Left kidney (tissue), 8 donors: ENCODE results near the gene LSM6. TPM values are rescaled to one million over a fixed set of nuclear protein-coding genes. Genes with fewer than 3 reads are reported as not detected.

ENCODE experiments used
- DNase-seq: peaks from one replicate; pipeline ENCODE4 v3.0.0-alpha.2; 2013
- long read RNA-seq, 8 donors: transcript quantifications; one replicate each; lab custom pipeline, GENCODE V29; 2026
- polyA plus RNA-seq: library from polyadenylated mRNA; unstranded; fragments of 120-200 nt; gene quantifications from one replicate; pipeline ENCODE4 v1.2.1, GENCODE V29; 2013; ENCODE audit not compliant: insufficient read length

LSM6 gene
- 59.3 TPM for polyA plus RNA-seq
- long read RNA-seq, donor 1, transcript LSM6-201 (4 exons, 2,259 nt) = major isoform, 51 of 70 reads
- long read RNA-seq, donor 1, partial matches to known transcripts = 15 of 70 reads
- long read RNA-seq, donor 1, other reads (novel, unspliced or antisense) = 0 of 70 reads
- long read RNA-seq, donor 2, transcript LSM6-201 (4 exons, 2,259 nt) = major isoform, 46 of 51 reads
- long read RNA-seq, donor 2, partial matches to known transcripts = 0 of 51 reads
- long read RNA-seq, donor 2, other reads (novel, unspliced or antisense) = 0 of 51 reads
- long read RNA-seq, donor 3, transcript LSM6-201 (4 exons, 2,259 nt) = major isoform, 34 of 40 reads
- long read RNA-seq, donor 3, partial matches to known transcripts = 0 of 40 reads
- long read RNA-seq, donor 3, other reads (novel, unspliced or antisense) = 0 of 40 reads
- long read RNA-seq, donor 4, transcript LSM6-201 (4 exons, 2,259 nt) = major isoform, 7 of 7 reads
- long read RNA-seq, donor 4, partial matches to known transcripts = 0 of 7 reads
- long read RNA-seq, donor 4, other reads (novel, unspliced or antisense) = 0 of 7 reads
- long read RNA-seq, donor 5, transcript LSM6-208 (4 exons, 454 nt) = minor isoform, 7 of 86 reads
- long read RNA-seq, donor 5, transcript LSM6-201 (4 exons, 2,259 nt) = major isoform, 74 of 86 reads
- long read RNA-seq, donor 5, partial matches to known transcripts = 0 of 86 reads
- long read RNA-seq, donor 5, other reads (novel, unspliced or antisense) = 0 of 86 reads
- long read RNA-seq, donor 6, transcript LSM6-201 (4 exons, 2,259 nt) = major isoform, 52 of 65 reads
- long read RNA-seq, donor 6, partial matches to known transcripts = 6 of 65 reads
- long read RNA-seq, donor 6, other reads (novel, unspliced or antisense) = 0 of 65 reads
- long read RNA-seq, donor 7, transcript LSM6-201 (4 exons, 2,259 nt) = major isoform, 55 of 84 reads
- long read RNA-seq, donor 7, partial matches to known transcripts = 24 of 84 reads
- long read RNA-seq, donor 7, other reads (novel, unspliced or antisense) = 0 of 84 reads
- long read RNA-seq, donor 8, transcript LSM6-201 (4 exons, 2,259 nt) = major isoform, 18 of 18 reads
- long read RNA-seq, donor 8, partial matches to known transcripts = 0 of 18 reads
- long read RNA-seq, donor 8, other reads (novel, unspliced or antisense) = 0 of 18 reads

DNA sequence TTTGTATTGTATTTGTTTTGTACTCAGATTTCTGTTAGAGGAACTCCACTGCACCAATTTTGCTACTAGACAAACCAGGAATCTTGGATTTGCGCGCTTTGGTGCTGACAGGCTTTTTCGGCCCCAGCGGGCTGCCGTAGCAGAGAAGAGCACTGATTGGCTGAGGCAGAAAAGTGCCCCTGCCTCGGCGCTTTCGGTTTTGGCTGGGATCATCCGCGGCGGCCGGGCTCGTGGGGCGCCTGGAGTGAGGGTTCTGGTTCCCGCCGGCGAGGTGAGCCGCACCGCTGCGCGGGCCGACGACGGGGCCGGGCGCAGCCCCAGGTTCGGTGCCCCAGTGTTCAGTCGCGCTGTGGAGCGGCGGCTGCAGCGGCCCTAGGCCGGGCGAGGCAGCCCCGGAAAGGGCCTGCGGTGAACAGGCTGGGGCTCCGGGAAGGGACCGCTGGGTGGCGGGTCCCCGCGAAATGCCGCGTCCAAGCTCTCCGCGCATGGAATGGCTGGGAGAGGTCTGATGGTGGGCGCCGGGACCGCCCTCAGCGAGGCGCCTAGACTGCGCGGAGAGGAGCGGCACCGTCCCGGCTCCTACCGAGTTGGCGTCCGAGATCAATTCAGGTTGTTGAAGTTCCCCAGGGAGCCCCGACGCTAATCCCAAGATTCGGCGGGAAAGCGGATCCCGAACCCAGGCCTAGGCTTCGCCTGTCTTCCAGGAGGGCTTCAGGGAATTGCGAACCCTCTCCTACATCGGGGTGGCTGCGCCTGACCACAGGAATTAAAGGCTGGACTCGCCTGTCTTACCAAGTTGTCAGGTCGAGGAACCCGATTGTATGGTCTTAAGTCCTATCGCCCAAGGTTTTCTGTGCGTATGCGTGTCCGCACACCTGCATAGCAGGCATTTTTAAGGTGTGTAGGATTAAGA lies at the start of gene LSM6:
TSS of gene LSM6 (plus strand) at position 178 of the 913 bp plus-strand sequence. CDS start 7,204 bp downstream, outside the sequence.
- peak; percentile 88 for DNase-seq

DNA sequence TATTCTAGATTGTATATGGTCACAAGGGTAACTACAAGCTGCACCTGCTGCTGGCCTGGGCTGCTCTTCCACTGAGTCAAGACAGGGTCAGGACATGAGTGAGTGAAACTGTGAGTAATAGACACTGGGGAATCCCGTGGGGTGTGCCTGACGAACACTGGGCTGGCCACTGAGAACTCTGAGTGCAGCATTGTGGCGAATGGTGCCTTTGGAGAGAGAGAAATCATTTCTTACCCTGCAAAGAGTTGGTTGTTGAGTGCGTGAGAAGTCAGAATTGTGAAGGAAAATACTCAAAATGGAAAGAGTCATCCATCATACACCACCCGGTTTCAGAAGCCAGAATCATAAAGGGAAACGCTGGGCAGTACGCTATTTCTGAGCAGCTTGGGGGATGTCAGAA lies 43.1 kb upstream of the LSM6 start:
- DNase-seq = no peak

DNA sequence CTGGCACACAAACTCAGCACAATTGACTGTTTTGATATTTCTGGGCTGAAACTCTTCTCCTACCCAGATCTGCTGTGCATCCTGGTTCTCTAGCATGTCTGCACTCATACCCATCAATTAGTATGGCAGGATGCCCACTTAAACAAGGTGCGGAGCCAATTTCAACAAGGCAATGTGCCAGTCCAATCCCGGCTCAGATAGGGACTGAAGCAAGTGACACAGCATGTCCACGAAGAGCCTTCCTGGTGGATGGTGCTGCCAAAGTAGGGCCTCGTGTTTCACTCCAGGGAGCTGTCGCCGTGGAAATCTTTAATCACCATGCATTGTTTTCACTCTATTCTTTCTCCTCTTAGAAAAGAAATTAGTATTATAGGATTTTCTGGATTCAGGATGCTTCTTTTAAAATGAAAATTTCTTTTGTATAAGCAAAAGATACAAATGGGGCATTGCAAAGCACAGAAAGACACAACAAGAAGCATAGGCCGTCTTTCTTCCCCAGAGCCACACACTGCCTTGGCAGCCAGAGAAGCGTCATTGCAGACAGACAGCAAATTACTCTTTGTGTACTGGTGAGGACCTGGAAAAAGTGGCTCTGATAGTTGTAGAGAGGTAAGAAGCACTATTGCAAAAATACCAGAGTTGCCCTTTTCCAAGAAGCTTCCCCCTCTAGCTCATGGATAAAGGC lies 40.6 kb upstream of the LSM6 start:
- DNase-seq = no peak

GRCh38 chr4:146135941-146136340 lies 39.6 kb upstream of the LSM6 start:
- DNase-seq = no peak

- no peak for DNase-seq
Measured at GRCh38 chr4:146142768-146143167, 32.8 kb upstream of the LSM6 start.

- no peak for DNase-seq
Measured at GRCh38 chr4:146143888-146144287, 31.6 kb upstream of the LSM6 start.

DNA sequence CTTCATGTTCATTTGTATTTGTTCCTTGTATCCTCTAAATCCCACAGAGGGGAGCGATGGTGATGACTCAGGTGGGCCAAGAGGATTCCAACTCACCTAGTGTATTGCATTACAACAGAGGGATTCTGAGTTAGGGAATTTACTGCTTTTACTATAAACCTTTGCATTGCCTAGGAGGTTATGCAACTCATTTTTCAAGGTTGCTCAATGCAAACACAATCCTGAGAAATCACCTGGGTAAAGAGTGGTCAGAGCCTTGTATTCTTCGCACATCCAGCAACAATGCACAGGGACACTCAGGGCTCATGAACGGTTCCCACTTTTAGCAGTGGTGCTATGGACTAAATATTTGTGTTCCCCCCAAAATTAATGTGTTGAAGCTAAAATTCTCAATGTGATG lies 28.6 kb upstream of the LSM6 start:
- DNase-seq = no peak

- no peak for DNase-seq
Measured at GRCh38 chr4:146148021-146148420, 27.5 kb upstream of the LSM6 start.

DNA sequence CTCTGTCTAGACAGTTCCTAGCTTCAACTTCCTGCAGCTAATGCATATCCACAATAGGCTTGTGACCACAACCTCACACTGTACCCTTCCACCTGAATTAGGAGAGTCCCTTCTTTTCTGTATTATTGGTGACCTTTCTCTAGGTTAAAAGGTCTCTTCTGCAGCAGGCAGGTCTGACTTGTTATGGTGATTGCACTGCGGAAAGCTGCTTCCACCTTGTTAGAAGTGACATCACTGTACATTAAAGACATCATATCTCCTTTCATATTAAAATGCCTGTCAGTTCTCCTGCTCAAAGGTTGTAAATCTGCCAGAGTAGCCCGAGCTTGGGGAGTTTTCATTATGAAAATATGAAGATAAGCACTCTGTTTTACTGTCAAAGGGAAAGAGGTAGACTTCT lies 21.5 kb upstream of the LSM6 start:
- no peak for DNase-seq

DNA sequence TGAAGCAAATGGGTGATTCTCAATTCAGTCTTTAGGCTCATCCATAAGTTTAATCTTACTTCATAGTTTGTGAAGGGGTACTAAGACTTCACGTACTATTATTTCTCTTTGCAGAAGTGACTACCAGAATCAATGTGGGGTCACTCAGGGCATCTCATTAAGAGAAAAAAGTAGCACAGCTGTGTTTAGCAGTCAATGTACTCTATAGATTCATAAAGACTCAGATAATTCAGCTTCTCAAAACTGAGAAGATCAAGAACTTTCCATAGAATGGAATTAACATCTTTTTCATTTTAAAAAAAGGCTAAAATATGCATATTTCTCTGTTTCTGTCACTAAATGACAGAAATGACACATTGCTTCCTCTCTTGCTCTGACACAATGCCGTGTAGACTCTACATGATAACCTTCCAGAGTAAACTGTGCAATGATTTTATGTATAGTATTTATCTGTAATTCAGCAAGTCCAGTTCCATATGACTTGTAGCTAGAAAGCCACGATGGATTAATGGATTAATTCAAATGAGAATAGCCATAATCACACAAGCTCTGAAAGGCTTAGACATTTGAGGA lies 20.3 kb upstream of the LSM6 start:
- no peak for DNase-seq

GRCh38 chr4:146158036-146158745 lies 17.3 kb upstream of the LSM6 start:
- no peak for DNase-seq

DNA sequence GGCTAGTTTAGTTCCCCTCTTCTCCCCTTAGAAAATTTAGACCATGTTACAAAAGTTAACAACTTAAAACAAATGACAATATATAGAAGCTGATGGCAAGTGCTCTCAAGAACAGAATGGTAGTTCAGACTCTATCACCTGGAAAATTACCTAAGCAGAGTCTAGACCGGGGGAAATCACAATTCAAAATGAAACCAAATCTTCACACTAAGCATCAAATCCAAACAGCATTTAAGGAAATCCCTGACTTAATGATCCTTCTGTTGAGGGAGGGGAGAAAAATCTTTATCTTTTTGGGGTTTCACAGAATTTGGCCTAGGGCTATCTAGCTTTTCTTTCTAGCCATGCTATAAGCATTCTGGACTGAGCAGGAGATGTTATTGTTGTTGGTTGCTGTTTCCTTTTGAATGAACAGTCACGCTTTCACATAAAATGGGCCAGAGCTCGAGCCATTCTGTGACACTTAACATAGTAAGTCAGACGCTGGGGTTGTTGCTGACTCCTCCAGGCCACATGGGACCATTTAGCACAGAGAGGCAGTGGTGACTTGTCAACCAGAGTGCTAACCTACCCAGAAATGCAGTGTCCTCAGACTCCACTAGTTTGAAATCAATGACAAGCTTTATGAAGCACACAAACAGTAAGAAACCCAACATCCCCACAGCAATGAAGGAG lies 16.0 kb upstream of the LSM6 start:
- DNase-seq = no peak

DNA sequence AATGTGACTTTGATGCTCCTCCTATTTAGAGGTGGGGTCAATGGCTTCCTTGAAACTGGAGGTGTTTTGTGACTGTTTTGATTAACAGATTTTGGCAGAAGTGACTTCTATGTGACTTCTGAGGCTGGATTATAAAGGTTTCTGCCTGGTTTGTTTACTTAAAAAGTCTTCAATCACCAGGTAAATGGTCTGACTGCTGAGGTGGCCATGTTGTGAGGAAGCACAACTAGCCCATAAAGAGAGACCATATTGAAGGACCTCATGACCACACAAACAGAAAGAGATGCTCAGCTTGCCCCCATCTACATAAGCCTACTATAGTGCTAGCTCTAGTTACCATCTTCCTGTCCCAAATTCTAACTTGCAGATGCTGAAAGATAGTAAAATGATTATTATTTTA lies 14.3 kb upstream of the LSM6 start:
- DNase-seq = no peak

DNA sequence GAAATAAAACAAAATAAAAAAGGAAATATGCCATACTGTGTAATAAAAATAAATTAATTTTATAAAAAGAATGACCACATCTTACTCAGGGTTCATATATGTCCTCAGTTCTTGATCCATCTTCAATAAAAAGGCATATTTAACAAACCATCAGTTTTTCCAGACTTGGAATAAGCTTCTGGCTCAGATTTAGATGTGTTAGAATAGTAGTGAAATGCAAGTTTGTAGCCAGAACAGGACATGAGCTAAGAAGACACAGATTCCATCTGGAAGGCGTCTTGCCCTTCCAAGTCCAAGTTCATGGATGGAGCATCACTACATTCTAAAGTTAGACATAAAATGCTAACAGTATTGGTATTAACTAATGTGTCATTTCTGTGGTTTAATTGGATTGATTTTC lies 10.3 kb upstream of the LSM6 start:
- DNase-seq = no peak

DNA sequence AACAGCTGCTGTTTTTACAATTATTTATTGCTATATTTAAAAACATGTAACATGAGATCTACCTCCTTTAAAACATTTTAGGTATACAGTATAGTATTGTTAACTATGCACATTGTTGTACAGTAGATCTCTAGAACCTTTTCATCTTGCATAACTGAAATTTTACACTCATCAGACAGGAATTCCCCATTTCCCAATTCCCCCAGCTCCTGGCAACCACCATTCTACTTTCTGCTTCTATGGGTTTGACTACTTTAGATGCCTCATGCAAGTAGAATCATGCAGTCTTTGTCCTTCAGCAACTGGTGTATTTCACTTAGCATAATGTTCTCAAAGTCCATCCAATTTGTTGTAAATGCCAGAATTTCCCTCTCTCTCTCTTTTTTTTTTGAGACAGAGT lies 9.7 kb upstream of the LSM6 start:
- no peak for DNase-seq

- no peak for DNase-seq
Measured at GRCh38 chr4:146170149-146170548, 5.4 kb upstream of the LSM6 start.

- no peak for DNase-seq
Measured at GRCh38 chr4:146176891-146177290, 1.4 kb downstream of the LSM6 start.

GRCh38 chr4:146178126-146178525 lies 2.6 kb downstream of the LSM6 start:
- DNase-seq = no peak

GRCh38 chr4:146179784-146180370 lies 4.4 kb downstream of the LSM6 start:
- DNase-seq = no peak
